HG03108 (cell line): ENCODE data around the gene CUX1.

Experiments
- ATAC-seq: cut with Tn5 transposase; IDR thresholded peaks from one replicate; pipeline ENCODE4 v1.9.1; 2021; ENCODE audit warnings: moderate library complexity; ENCODE audit not compliant: unreplicated experiment

CUX1 gene, protein sequence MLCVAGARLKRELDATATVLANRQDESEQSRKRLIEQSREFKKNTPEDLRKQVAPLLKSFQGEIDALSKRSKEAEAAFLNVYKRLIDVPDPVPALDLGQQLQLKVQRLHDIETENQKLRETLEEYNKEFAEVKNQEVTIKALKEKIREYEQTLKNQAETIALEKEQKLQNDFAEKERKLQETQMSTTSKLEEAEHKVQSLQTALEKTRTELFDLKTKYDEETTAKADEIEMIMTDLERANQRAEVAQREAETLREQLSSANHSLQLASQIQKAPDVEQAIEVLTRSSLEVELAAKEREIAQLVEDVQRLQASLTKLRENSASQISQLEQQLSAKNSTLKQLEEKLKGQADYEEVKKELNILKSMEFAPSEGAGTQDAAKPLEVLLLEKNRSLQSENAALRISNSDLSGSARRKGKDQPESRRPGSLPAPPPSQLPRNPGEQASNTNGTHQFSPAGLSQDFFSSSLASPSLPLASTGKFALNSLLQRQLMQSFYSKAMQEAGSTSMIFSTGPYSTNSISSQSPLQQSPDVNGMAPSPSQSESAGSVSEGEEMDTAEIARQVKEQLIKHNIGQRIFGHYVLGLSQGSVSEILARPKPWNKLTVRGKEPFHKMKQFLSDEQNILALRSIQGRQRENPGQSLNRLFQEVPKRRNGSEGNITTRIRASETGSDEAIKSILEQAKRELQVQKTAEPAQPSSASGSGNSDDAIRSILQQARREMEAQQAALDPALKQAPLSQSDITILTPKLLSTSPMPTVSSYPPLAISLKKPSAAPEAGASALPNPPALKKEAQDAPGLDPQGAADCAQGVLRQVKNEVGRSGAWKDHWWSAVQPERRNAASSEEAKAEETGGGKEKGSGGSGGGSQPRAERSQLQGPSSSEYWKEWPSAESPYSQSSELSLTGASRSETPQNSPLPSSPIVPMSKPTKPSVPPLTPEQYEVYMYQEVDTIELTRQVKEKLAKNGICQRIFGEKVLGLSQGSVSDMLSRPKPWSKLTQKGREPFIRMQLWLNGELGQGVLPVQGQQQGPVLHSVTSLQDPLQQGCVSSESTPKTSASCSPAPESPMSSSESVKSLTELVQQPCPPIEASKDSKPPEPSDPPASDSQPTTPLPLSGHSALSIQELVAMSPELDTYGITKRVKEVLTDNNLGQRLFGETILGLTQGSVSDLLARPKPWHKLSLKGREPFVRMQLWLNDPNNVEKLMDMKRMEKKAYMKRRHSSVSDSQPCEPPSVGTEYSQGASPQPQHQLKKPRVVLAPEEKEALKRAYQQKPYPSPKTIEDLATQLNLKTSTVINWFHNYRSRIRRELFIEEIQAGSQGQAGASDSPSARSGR (N-terminal part only)

DNA sequence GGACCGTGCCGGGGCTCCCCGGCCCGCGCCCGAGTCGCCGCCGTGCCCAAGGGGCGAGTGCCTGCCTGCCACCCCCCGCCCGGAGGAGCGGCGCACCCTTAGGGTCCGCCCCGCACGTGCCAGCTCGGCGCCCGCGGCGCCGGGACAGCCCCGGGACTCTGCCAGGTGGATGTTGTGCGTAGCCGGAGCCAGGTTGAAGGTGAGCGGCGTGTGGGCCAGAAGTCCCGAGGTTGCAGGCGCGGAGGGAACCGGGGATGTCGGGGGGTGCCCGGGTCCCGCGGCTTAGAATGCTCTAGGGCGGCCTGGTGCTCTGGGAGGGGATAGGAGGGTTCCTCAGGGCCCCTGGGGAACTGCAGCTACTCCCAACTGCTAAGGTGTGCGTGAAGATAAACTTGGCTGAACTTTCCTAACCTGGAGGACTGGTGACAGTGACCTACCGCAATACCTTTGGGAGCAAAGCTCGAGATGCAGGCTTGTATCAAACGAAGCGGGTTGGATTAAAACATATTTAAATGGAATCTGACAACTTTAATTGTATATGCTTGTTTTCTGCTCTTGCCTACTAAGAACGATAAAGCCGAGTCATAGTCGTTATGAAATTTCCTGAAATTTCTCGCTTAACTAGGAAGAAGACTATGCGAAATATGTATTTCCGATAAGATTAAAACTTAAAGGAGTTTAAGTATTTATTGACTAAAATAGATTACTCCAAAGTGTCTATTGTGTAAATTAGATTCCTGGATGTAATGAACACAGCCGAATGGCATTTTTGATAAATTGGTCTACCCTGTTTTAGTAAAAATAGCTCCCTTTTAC, at the start of gene CUX1:
CUX1 (plus strand) TSS at position 156 of the 816 bp plus-strand sequence; CDS start at position 170, 14 bp downstream.
- ATAC-seq: no peak

DNA sequence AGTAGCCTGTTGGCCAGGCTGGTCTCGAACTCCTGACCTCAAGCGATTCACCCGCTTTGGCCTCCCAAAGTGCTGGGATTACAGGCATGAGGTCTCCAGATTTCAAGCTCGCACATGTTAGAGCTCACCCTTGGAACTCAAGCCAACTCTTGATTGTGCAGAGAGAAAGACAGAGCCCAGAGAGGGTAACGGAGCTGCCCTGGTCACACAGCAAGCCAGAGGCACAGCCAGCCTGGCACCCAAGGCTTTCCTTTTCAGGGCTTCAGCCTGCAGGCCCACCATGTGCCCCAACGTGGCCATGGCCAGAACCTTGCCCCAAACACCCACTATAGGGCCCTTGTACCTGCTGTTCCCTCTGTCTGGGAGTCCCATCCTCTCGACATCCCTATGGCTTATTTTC, 49.1 kb upstream of the CUX1 start:
- ATAC-seq: no peak

DNA sequence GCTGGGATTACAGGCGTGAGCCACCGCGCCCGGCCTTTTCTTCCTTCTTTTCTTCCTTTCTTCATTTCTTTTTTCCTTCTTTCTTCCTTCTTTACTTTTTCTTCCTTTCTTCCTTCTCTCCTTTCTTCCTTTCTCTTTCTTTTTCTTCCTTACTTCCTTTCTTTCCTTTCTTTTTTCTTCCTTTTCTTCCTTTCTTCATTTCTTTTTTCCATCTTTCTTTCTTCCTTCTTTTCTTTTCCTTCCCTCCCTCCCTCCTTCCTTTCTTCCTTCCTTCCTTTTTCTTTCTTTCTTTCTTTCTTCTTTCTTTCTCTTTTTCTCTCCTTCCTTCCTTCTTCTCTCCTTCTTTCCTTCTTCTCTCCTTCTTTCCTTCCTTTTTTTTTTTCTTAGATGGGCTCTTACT, 47.0 kb upstream of the CUX1 start:
- ATAC-seq: no peak

DNA sequence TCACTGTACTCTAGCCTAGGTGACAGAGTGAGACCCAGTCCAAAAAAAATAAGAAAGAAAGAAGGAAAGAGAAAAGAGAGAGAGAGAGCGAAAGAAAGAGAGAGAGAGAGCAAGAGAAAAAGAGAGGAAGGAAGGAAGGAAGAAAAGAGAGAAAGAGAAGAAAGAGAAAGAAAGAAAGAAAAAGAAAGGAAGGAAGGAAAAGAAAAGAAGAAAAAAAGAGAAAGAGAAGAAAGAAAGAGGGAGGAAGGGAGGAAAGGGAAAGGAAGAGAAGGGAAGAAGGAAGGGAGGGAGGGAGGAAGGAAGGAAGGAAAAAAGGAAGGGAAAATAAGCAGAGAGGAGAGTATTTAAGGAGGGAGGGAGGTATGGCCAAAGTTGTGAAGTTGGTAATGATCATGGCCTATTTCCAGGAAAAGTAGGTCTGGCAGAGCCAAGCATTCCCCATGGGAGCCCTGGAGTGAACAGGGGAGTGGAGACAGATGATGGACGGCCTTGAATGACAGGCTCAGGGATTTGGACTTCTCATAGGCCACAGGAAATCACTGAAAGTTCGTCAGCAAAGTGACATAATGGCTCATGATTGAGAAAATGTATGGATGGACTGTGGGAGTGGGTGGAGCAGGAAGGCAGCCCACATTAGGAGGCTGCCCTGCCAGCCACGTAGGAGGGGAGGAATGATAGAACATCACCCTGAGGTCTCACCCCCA, 44.8 kb upstream of the CUX1 start:
- ATAC-seq: no peak

DNA sequence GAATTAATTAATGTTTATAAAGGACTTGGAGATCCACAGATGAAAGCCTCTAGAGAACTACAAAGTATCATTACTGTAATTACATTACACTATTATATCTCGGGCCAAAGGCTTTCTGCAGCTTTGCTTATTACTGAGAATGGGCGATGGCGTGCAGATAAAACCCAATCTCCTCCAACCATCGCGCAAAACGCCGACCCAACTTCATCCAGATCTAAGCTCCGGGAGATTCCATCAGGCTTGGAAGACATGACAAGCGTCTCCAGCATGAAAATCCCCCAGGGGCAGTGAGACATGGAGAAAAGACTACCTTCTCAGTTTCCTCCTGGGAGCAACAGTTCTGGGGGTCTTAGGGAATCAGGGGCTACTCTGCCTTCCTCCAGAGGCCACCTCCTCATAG, 42.2 kb upstream of the CUX1 start:
- ATAC-seq: no peak

DNA sequence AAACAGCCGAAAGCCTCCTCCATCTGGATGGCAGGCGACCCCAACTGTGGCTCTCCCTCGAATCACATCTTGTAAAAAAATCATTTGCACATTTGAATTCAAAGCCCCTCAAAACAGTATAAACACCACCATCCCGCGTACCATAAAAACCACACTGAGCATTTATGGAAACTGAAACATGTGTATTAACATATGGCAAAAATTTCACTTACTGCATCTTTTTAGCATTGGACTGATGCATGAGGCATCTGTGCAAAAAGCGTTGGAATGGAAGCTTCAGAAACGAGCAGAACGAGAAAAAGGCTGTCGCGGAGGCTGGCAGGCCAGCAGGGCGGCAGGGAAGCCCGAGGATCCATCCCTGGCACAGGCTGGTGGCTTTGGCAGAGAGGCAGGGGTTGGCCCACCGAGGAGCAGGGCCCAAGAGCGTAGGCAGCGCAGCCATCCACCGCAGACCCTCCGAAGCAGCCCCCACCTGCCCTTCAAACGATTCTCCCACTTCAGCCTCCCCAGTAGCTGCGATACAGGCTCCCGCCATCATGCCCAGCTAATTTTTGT, 39.3 kb upstream of the CUX1 start:
- no peak for ATAC-seq

DNA sequence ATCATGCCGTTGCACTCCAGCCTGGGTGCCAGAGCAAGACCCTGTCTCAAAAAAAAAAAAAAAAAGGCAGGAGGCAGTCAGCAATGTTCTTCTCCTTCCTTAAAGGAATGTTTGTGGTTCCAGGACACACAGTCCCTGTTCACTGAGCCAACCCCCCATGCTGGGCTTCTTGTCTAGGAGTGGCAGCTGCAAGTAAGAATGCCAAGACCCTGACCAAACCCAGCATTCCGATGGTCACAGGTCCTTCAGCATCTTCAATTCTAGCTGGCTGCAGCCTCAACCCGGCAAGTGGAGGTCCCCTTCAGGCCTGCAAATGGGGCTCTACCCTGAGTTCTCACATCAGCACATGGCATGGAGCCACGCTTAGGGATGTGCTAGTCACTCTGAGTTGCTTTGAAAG, 38.2 kb upstream of the CUX1 start:
- ATAC-seq: no peak

DNA sequence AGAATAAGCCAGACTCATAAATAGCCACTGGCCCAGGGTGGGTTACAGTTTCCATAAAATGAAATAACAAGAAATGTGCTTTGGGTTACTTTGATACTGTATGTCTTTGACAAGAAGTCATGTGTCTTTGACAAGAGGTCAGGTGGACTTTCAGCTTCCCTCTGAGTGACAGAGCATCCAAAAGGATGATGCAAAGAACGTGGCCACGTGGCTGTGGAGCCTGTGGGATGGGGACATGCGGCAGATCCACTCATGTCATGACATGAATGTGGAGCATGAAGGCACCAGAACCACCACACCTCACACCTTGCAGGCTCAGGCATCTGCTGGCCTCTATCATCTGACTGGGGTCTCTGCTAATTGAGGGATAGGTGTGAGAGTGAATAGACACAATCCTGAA, 37.1 kb upstream of the CUX1 start:
- ATAC-seq: no peak

DNA sequence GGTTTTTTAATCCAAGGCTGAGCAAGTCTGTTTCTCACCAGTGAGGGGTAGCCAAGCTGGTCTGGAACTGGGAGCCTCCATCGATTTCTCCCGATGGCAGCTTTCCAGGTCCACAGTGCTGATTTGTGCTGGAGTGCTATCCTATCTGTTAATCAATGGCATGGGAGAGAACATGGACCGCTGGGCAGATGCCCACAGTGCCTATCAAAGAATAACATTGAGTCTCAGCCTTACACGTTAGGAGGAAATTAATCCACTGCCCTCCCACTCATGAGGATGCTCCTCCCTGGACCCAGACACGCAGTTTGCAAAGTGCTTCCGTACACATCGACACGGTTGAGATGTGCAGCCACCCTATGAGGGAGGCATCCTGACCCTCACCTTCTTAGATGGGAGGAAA, 36.0 kb upstream of the CUX1 start:
- ATAC-seq: no peak

DNA sequence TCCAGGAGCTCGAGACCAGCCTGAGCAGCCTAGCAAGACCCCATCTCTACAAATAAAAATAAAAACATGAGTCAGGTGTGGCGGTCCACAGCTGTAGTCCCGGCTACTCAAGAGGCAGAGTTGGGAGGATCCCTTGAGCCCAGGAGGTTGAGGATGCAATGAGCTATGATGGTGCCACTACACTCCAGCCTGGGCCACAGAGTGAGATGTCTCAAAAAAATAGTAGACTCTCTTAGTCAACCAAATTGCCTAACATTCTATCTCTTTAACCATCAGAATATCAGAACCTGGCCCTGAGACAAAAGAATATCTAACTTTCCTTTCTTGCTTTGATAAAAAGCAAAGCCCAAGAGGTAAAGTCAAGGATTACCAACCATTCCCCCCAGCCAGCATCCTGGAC, 35.0 kb upstream of the CUX1 start:
- no peak for ATAC-seq

DNA sequence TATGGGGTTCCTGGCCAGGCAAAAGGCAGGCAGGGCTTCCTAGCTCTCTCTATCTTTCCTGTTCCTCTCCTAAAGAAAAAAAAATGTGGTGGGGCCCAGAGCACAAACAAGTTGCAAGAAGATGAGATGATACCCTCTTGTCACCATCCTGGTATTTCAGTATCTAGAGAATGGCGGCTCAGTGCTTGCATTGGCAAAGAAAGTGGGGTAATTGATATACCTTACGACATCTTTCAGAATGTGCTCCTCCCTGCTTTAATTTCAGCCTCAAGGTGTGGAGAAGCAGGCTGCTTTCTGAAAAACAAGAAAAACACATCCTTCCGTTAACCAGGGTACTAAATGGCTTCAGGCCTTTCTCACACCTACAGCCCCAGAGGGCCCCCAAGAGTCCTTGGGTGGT, 34.5 kb upstream of the CUX1 start:
- no peak for ATAC-seq

DNA sequence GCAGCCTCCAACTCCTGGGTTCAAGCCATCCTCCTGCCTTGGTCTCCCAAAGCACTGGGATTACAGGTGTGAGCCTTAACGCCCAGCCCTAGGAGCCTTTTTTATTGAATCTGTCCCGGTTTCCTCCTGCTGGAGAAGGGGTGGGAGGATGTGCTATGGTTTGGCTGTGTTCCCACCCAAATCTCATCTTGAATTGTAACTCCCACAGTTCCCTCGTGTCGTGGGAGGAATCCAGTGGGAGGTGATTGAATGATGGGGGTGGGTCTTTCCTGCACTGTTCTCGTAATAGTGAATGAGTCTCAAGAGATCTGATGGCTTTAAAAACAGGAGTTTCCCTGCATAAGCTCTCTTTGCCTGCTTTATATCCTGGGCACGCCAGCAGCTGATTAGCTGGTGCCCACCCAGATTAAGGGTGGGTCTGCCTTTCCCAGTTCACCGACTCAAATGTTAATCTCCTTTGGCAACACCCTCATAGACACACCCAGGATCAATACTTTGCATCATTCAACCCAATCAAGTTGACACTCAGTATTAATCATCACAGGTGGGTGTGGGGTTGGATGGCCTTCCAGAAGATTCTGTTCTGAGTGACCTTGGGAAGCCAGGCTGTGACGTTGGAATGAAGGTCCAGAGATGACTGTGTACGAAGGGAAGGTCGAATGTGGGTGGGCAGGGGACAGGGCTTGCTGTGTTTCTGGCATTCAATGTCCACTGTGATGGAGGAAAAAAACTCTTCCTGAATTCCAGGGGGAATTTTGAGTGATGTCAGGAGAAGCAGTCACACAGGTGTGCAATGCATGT, 33.8 kb upstream of the CUX1 start:
- ATAC-seq: no peak

DNA sequence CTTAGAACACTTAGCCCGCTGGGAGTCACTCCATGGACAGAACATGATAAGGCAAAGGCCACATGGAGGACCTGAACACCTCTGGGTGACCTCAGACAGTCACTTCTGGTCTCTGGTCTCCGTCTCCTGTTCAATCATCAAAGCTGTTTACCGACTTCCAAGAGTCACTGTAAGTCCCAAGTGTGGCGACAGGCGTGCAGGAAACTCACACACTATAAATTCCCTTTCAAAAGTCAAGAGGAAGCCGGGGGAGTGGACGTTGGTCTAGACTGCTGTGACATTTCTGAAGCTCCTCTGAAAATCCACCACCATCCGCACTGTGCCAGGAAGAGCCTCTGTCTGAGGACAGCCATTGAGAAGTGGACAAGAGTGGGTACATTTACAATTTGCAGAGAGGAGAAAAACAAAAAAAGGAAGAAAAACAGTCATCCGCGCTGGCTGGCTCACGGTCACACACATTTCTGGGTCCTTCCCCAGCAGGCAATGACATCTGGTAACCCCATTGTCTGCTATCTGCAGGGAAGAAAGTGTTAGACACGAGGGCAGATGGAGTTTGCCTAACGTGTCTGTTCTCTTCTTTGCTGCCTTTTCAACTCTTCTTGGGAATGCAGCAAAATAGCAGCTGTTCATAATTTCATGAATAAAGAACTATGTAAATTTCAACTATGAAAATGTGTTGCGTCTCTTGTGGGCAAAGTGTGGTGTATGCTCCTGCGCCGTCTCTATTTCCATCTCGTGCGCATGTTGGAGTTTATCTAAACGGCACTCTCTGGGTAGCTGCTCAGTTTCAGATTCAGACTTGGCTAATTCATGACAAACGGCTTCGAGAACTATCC, 32.9 kb upstream of the CUX1 start:
- ATAC-seq: no peak

DNA sequence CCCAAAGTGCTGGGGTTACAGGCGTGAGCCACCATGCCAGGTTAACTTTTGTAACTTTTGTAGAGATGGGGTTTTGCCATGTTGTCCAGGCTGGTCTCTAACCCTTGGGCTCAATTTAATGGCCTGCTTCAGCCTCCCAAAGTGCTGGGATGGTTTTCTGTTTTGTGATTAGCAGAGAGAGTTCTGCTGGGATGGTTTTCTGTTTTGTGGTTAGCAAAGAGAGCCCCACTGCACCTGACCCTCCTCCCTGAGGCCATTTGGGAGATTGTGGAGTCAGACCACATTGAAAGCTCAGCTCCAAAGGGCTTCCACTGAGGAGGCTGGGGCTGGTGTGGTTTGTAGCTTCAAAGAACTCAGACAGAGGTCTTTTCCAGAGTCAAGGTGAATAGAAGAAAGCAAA, 29.6 kb upstream of the CUX1 start:
- no peak for ATAC-seq

DNA sequence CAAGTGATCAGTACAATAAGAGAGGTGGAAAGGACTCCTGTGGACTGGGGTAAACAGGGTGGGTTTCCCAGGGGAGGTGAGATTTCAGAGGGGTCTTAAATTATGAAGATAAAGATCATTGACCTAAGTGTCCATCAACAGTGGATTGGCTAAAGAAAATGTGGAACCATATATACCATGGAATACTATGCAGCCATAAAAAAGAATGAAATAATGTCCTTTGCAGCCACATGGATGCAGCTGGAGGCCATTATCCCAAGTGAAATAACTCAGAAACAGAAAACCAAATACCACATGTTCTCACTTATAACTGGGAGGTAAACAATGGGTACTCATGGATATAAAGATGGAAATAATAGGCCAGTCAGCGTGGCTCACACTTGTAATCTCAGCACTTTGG, 28.9 kb upstream of the CUX1 start:
- ATAC-seq: no peak

DNA sequence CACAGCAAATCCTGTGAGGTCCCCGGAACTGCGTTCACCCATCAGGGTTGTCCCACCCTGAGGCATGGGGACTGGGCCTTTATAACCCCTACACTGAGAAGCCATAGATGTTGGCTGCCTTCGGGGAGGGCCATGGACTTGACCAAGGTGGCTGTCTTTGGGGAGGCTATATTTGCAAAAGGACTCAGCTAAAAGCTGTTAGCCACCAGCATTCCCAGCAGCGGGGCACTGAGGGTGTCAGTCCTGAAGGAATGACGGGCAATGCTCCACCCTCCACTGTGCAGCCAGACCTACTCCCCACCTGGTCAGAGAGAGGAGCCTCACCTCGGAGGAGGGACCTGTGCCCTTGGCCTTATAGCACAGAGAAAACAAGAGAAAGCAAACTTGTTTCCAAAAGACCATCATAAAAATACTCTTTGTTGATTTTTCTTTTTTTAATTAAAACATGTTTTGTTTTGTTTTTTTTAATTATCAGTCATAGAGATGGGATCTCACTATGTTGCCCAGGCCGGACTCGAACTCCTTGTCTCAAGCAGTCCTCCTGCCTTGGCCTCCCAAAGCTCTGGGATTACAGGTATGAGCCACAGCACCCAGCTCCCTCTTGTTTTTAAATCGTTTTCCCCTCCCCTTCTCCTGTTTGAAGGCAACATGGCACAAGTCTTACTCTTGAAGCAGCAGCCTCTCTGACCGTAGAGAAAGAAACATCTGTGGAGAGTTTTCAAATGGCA, 26.7 kb upstream of the CUX1 start:
- ATAC-seq: no peak

DNA sequence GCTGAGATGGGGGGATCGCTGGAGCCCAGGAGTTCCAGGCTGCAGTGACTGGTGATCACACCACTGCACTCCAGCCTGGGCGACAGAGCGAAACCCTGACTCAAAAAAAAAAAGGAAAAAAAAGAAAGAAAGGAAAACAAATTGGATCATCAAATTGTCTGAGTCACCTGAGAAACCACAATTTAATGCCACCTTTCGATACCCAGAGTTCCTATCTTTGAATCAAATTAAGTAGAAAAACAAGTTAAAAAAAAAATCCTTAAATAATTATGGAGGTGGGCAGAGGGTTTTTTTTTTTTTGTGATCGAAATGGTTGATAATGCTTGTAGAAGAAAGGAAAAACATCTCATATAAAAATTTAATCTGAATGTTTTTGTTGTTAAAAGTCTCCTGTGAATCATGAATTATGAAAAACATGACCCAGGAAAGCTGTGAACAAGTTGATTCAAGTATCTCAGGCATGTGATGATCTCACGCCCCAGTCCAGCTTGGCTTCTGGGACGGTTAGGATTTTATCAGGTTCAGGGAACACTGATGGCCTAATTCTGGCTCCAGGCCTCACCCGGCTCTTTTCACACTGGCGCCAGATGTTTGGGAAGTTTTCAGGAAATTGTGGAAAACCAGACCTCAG, 25.3 kb upstream of the CUX1 start:
- ATAC-seq: no peak
